HCT116 (cell line): ENCODE data around the gene PEF1. TPM values are rescaled to one million over a fixed set of nuclear protein-coding genes. Genes with fewer than 3 reads are reported as not detected.

Source experiments
- ATAC-seq: fragments of 200-7000 bp; cut with Tn5 transposase; 2 replicates; pipeline ENCODE4 v1.9.1; 2020; ENCODE audit warnings: mild to moderate bottlenecking, moderate library complexity
- BruUV-seq: library from RNA; stranded (reverse); fragments of 400-500 nt; replicated peaks from 2 replicates; lab custom pipeline; 2021; lab: Mats Ljungman, UMichigan
- CTCF ChIA-PET: fragments of 300-600 bp; sonication (Branson Sonifier 250); formaldehyde crosslinking; loops from one replicate; lab custom pipeline; 2021; ENCODE audit warnings: antibody characterized with exemption; lab: Charles Lee
- POLR2A ChIA-PET: fragments of 300-600, 350-600 bp; sonication (Branson Sonifier 250); formaldehyde crosslinking; loops from one replicate; lab custom pipeline; 2021; ENCODE audit warnings: antibody characterized with exemption; lab: Charles Lee
- RAD21 ChIA-PET, 2 experiments: fragments of 300-600 bp; sonication (Branson Sonifier 250); formaldehyde crosslinking; loops; one replicate each; lab custom pipeline; 2023; ENCODE audit warnings: low total read pairs in 2 of 2; ENCODE audit not compliant: uncharacterized antibody in 2 of 2, unreplicated experiment in 2 of 2, low non-redundant PET in 1 of 2; lab: Charles Lee
- DNase-seq: peaks from one replicate; pipeline ENCODE4 v3.0.0-alpha.2; 2010; ENCODE audit warnings: low read depth, low spot score
- H2AFZ ChIP-seq: fragments of 200-600 bp; shearing (Covaris generic), sonication (generic); 2 replicates; pipeline ENCODE4 v1.6.1; 2017; ENCODE audit warnings: low read depth, mixed run types, mixed read lengths, antibody characterized with exemption, low read length; ENCODE audit not compliant: poor library complexity, severe bottlenecking
- H3K27ac ChIP-seq: 2 replicates; pipeline ENCODE4 v1.5.1; 2012; ENCODE audit warnings: low read depth, low read length
- H3K27me3 ChIP-seq: fragments of 200-600 bp; sonication (generic); 2 replicates; pipeline ENCODE4 v1.6.1; 2016; ENCODE audit warnings: mixed run types, low read length, mixed read lengths; ENCODE audit not compliant: insufficient read depth
- H3K36me3 ChIP-seq, 2 experiments: fragments of 200-500 bp in 1 of 2; fragments of 200-600 bp in 1 of 2; sonication (Bioruptor generic) in 1 of 2; sonication (generic) in 1 of 2; 2 replicates each; pipeline versions ENCODE4 v1.5.1 to v1.6.1; 2014 to 2016; ENCODE audit warnings: low read length in 2 of 2, inconsistent platforms in 1 of 2, mixed read lengths in 1 of 2, mixed run types in 1 of 2; ENCODE audit not compliant: insufficient read depth in 2 of 2, control insufficient read depth in 1 of 2
- H3K4me1 ChIP-seq, 2 experiments: fragments of 200-600 bp in 1 of 2; sonication (generic) in 1 of 2; 2 replicates each; pipeline versions ENCODE4 v1.5.1 to v1.6.1; 2012 to 2017; ENCODE audit warnings: low read length in 2 of 2, inconsistent platforms in 1 of 2, mild to moderate bottlenecking in 1 of 2, mixed read lengths in 1 of 2, mixed run types in 1 of 2, moderate library complexity in 1 of 2; ENCODE audit not compliant: insufficient read depth in 2 of 2, control insufficient read depth in 1 of 2
- H3K4me2 ChIP-seq: fragments of 200-600 bp; sonication (generic); 2 replicates; pipeline ENCODE4 v1.6.1; 2017; ENCODE audit warnings: mixed run types, low read length, mixed read lengths
- H3K4me3 ChIP-seq, 2 experiments: fragments of 200-600 bp in 1 of 2; sonication (generic) in 1 of 2; replicated peaks in 1 of 2; 2 replicates each; pipeline ENCODE4 v1.5.1; 2011 to 2016; ENCODE audit warnings: low read length in 2 of 2, control low read depth in 1 of 2, low read depth in 1 of 2, mild to moderate bottlenecking in 1 of 2, mixed read lengths in 1 of 2, mixed run types in 1 of 2
- H3K79me2 ChIP-seq: fragments of 200-600 bp; sonication (generic); 2 replicates; pipeline ENCODE4 v1.6.1; 2017; ENCODE audit warnings: mild to moderate bottlenecking, mixed run types, low read length, moderate library complexity, mixed read lengths; ENCODE audit not compliant: insufficient read depth
- H3K9ac ChIP-seq: fragments of 200-600 bp; sonication (generic); 2 replicates; pipeline ENCODE4 v1.6.1; 2016; ENCODE audit warnings: low read length, mixed read lengths
- H3K9me2 ChIP-seq: fragments of 200-600 bp; sonication (generic), shearing (Covaris generic); 2 replicates; pipeline ENCODE4 v1.6.1; 2017; ENCODE audit warnings: mixed run types, mild to moderate bottlenecking, moderate library complexity; ENCODE audit not compliant: insufficient read depth
- H3K9me3 ChIP-seq, 2 experiments: fragments of 200-500 bp in 1 of 2; fragments of 200-600 bp in 1 of 2; sonication (Bioruptor generic) in 1 of 2; sonication (generic) in 1 of 2; 2 replicates each; pipeline ENCODE4 v1.6.1; 2014 to 2017; ENCODE audit warnings: low read length in 2 of 2, mixed read lengths in 2 of 2, inconsistent platforms in 1 of 2, low read depth in 1 of 2, mild to moderate bottlenecking in 1 of 2, mixed run types in 1 of 2, moderate library complexity in 1 of 2; ENCODE audit not compliant: control insufficient read depth in 1 of 2, insufficient read depth in 1 of 2
- H4K20me1 ChIP-seq: fragments of 200-600 bp; sonication (generic), shearing (Covaris generic); 2 replicates; pipeline ENCODE4 v1.6.1; 2017; ENCODE audit warnings: mixed run types, mild to moderate bottlenecking, moderate library complexity; ENCODE audit not compliant: insufficient read depth
- CBX3 ChIP-seq: IDR thresholded peaks from 2 replicates; pipeline ENCODE4 v1.6.1; 2012; ENCODE audit warnings: low read depth
- CEBPB ChIP-seq: IDR thresholded peaks from 2 replicates; pipeline ENCODE4 v1.6.1; 2012; ENCODE audit warnings: low read depth
- CTCF ChIP-seq, 3 experiments: fragments of 200-600 bp in 1 of 3; sonication (generic) in 1 of 3; IDR thresholded peaks in 2 of 3; conservative IDR thresholded peaks in 1 of 3; 2 replicates each; pipeline ENCODE4 v1.5.1; 2012 to 2017; ENCODE audit warnings: low read depth in 2 of 3, low read length in 2 of 3, antibody characterized with exemption in 1 of 3, borderline replicate concordance in 1 of 3, control low read depth in 1 of 3, mild to moderate bottlenecking in 1 of 3, mixed read lengths in 1 of 3, mixed run types in 1 of 3, moderate library complexity in 1 of 3; ENCODE audit not compliant: insufficient read depth in 1 of 3
- EGR1 ChIP-seq: IDR thresholded peaks from 2 replicates; pipeline ENCODE4 v1.6.1; 2012; ENCODE audit warnings: low read depth
- EZH2 ChIP-seq: fragments of 200-600 bp; sonication (generic); IDR thresholded peaks from 2 replicates; pipeline ENCODE4 v1.6.1; 2017; ENCODE audit warnings: antibody characterized with exemption, mixed run types
- EZH2phosphoT487 ChIP-seq: fragments of 200-600 bp; IDR thresholded peaks from 2 replicates; pipeline ENCODE4 v1.6.1; 2018; ENCODE audit warnings: antibody characterized with exemption, borderline replicate concordance
- JUND ChIP-seq: IDR thresholded peaks from 2 replicates; pipeline ENCODE4 v1.6.1; 2012
- POLR2A ChIP-seq: IDR thresholded peaks from 2 replicates; pipeline ENCODE4 v1.7.0; 2011; ENCODE audit warnings: borderline replicate concordance; ENCODE audit not compliant: insufficient read depth, insufficient read length; ENCODE audit errors: extremely low read depth
- POLR2AphosphoS5 ChIP-seq: IDR thresholded peaks from 2 replicates; pipeline ENCODE4 v1.6.1; 2011; ENCODE audit warnings: mild to moderate bottlenecking, low read depth, low read length, moderate library complexity
- SIN3A ChIP-seq: IDR thresholded peaks from 2 replicates; pipeline ENCODE4 v1.6.1; 2012; ENCODE audit warnings: low read depth
- SP1 ChIP-seq: IDR thresholded peaks from 2 replicates; pipeline ENCODE4 v1.6.1; 2012; ENCODE audit warnings: low read depth
- SRF ChIP-seq: IDR thresholded peaks from 2 replicates; pipeline ENCODE4 v1.6.1; 2012; ENCODE audit warnings: low read depth
- TCF7L2 ChIP-seq: IDR thresholded peaks from 2 replicates; pipeline ENCODE4 v1.7.0; 2011; ENCODE audit warnings: borderline replicate concordance, inconsistent platforms; ENCODE audit not compliant: insufficient read depth, insufficient read length; ENCODE audit errors: extremely low read depth
- YY1 ChIP-seq: IDR thresholded peaks from 2 replicates; pipeline ENCODE4 v1.6.1; 2011; ENCODE audit warnings: low read length, low read depth, moderate library complexity, mild to moderate bottlenecking; ENCODE audit not compliant: insufficient replicate concordance; ENCODE audit errors: extremely low read depth
- ZBTB33 ChIP-seq: IDR thresholded peaks from 2 replicates; pipeline ENCODE4 v1.6.1; 2011; ENCODE audit warnings: mild to moderate bottlenecking, low read length, moderate library complexity; ENCODE audit not compliant: insufficient replicate concordance; ENCODE audit errors: extremely low read depth
- ZFX ChIP-seq: fragments of 450-650 bp; IDR thresholded peaks from 2 replicates; pipeline ENCODE4 v1.6.1; 2017
- ZNF274 ChIP-seq: fragments of 200-500 bp; sonication (Bioruptor generic); IDR thresholded peaks from 2 replicates; pipeline ENCODE4 v1.6.1; 2014; ENCODE audit warnings: mild to moderate bottlenecking, low read depth, low read length, inconsistent platforms
- intact Hi-C: fragments of 100-400 bp; cut with micrococcal nuclease; formaldehyde crosslinking; loops from 2 replicates; pipeline ENCODE4 v1.10.0; 2022
- total RNA-seq: library from RNA; stranded (reverse); gene quantifications from one replicate; pipeline ENCODE4 v1.2.1, GENCODE V29; 2021; ENCODE audit not compliant: unreplicated experiment
- TF ChIP-seq, protein P1 (sequence below): IDR thresholded peaks from 2 replicates; pipeline ENCODE4 v1.6.1; 2012; ENCODE audit warnings: low read depth
- TF ChIP-seq, protein P2 (sequence below): IDR thresholded peaks from 2 replicates; pipeline ENCODE4 v1.6.1; 2012

PEF1 gene
- total RNA-seq, 1 experiment from 2014 or later = 37.6 TPM

DNA sequence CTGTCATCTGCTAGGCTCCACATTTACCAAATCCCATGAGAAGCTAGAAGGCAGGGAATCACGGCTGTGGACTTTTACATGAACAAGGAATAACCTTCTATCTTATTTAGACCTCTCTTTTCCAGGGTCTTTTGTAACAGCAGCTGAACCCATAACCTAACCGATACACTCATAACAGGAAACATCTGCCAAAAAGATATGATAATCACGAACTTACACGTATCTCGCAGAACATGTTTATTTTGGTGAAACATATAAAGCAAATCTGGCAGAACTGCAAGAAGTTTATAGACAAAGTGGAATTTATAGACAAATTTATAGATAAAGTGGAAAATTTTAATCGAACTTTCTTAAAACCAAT is 48.0 kb downstream of the PEF1 start:
- Histone ChIP-seq H3K79me2 (no peaks in the 10 kb centered on the region), H3K9me2 (no peaks in the 10 kb centered on the region), H3K9ac (no peak overlapping the region), H3K27me3 (no peaks in the 10 kb centered on the region), H3K9me3 (no peaks in the 10 kb centered on the region), H3K4me2 (no peak overlapping the region), H2AFZ (no peak overlapping the region), H3K4me3 (no peak overlapping the region), H3K27ac (no peak overlapping the region), H4K20me1 (no peaks in the 10 kb centered on the region), H3K4me1 (peaks cover 11 to 15% of the 10 kb centered on the region in 2 experiments), H3K36me3 (no peaks in the 10 kb centered on the region)
- POLR2A ChIA-PET = no interaction called here
- intact Hi-C loops = no loop called here
- ATAC-seq = no peak
- CTCF ChIA-PET = interaction anchor here (1.2 to 1.4 kb wide), 2 partner anchors 9 to 48 kb away, joined by 3 to 4 read pairs; no protein-coding TSS in a partner anchor
- RAD21 ChIA-PET = no interaction called here
- BruUV-seq = no TSS peak
- TF ChIP-seq EZH2phosphoT487 (no peak), CBX3 (no peak), ZBTB33 (no peak), SIN3A (no peak), SRF (no peak), POLR2AphosphoS5 (no peak), CEBPB (no peak), SP1 (no peak), YY1 (no peak), POLR2A (no peak), CTCF (IDR thresholded peaks at IDR 0.05 in 2 of 3, conservative IDR thresholded peaks at IDR 0.05 in 1 of 3; ENCODE audit: borderline replicate concordance in 1 of 3, insufficient read depth in 1 of 3, low read depth in 2 of 3, low read length in 2 of 3) (no peak), EGR1 (no peak), TCF7L2 (no peak), JUND (no peak), EZH2 (no peak), ZFX (no peak), ZNF274 (no peak)
- TF ChIP-seq, protein P1, sequence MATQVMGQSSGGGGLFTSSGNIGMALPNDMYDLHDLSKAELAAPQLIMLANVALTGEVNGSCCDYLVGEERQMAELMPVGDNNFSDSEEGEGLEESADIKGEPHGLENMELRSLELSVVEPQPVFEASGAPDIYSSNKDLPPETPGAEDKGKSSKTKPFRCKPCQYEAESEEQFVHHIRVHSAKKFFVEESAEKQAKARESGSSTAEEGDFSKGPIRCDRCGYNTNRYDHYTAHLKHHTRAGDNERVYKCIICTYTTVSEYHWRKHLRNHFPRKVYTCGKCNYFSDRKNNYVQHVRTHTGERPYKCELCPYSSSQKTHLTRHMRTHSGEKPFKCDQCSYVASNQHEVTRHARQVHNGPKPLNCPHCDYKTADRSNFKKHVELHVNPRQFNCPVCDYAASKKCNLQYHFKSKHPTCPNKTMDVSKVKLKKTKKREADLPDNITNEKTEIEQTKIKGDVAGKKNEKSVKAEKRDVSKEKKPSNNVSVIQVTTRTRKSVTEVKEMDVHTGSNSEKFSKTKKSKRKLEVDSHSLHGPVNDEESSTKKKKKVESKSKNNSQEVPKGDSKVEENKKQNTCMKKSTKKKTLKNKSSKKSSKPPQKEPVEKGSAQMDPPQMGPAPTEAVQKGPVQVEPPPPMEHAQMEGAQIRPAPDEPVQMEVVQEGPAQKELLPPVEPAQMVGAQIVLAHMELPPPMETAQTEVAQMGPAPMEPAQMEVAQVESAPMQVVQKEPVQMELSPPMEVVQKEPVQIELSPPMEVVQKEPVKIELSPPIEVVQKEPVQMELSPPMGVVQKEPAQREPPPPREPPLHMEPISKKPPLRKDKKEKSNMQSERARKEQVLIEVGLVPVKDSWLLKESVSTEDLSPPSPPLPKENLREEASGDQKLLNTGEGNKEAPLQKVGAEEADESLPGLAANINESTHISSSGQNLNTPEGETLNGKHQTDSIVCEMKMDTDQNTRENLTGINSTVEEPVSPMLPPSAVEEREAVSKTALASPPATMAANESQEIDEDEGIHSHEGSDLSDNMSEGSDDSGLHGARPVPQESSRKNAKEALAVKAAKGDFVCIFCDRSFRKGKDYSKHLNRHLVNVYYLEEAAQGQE = no peak
- TF ChIP-seq, protein P2, sequence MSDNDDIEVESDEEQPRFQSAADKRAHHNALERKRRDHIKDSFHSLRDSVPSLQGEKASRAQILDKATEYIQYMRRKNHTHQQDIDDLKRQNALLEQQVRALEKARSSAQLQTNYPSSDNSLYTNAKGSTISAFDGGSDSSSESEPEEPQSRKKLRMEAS = no peak
- TF ChIP-seq, all 23 proteins: peak for 0
- DNase-seq = no peak
